HG02571 (cell line): ENCODE results near the gene CDC42SE2.
A peak's percentile ranks its signal among the peaks of the same experiment; 100 is the strongest.

Experiments used
- ATAC-seq: cut with Tn5 transposase; IDR thresholded peaks from one replicate; pipeline ENCODE4 v1.9.1; 2021; ENCODE audit warnings: mild to moderate bottlenecking, moderate library complexity; ENCODE audit not compliant: unreplicated experiment

CDC42SE2 gene, protein sequence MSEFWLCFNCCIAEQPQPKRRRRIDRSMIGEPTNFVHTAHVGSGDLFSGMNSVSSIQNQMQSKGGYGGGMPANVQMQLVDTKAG

DNA sequence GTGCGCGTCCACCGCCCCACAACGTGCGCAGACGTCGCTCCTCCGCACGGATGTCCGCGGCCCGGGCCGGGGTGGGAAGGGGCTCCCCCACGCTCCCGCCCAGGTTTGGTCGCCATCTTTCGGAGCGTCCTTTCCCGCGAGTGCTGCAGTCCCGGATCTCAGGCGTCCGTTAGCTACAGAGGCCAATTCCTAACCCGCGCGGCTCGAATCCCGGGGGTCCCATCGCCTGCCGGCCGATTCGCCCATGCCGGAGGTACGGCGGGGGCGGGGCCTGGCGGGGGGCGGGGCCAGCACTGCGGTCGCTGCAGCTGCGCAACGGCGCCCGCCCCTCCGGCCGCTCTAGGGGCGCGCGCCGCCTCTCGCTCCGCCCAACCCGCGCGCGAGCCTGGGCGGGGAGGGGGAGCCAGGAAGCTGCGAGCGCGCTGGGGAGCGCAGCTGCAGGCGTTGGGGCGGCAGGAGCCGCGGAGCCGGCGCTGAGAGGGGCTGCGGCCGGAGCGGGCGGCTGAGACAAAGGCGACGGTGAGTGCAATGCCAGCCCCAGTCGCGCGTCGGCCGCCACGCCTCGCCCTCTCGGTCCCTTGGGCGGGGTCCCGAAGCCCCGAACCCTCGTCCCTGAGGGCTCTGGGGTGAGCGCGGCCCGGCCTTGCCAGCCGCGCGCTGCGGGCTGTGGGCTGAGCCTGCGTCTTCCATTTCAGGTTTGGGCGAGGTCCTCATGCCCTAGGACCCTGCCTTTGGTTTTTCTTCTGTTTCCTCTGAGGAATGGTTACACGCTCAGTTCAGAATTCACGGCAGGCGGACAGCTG is at the start of gene CDC42SE2:
Gene CDC42SE2 (plus strand): TSS at position 406 of the 803 bp plus-strand sequence. CDS start 95,441 bp downstream, outside the sequence.
- ATAC-seq: peak; percentile 82

DNA sequence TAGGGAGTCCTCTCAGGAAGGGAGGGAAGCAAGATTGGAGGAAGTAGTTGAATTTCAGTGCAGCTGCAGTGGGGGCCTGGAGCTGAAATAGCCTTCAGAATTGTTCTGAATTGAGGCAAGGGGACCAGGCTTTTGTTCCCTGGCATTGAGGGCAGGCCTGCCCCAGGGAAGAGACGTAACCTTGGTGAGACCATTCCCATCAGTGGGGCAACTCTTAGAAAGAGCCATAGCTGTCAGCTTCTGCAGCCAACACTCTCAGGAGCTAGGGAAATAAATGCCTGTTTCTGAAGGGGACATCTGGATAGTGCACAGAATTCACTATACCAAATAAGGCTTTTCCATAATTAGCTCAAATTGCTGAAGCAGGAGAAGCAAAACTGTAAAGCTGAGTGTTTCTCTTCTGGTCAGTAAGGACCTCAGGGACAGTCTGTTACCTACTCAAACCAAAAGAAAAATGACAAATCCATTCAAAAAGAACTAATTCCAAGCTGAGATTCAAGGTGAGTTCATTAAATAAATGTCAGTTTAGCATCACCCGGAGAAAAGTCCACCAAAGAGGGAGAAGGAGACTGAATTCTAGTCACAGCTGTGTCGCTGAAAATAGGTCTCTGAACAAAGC is 49.1 kb upstream of the CDC42SE2 start:
- ATAC-seq: no peak

DNA sequence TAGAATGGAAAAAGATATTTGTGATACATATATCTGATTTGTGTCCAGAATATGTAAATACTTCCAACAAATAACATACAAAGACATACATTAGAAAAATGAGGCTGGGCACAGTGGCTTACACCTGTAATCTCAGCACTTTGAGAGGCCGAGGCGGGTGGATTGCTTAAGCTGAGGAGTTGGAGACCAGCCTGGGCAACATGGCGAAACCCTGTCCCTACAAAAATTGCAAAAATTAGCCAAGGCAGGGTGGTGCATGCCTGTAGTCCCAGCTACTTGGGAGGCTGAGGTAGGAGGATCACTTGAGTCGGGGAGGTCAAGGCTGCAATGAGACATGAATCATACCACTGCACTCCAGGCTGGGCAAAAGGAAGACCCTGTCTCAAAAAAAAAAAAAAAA is 46.1 kb upstream of the CDC42SE2 start:
- no peak for ATAC-seq

DNA sequence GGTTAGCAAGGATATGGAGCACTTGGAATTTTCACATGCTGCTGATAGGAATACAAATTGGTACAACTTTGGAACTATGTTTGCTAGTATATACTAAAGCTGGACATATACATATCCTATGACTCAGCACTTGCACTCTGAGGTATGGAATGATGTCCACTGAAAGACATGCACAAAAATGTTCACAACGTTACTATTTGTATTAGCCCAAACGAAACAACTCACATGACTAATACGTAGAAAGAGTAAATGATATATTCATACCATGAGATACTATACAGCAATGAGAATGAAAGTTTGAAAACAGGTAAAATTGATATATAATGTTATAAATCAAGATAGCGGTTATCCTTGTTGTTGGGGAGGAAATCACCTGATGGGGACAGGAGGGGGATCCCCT is 45.5 kb upstream of the CDC42SE2 start:
- no peak for ATAC-seq

DNA sequence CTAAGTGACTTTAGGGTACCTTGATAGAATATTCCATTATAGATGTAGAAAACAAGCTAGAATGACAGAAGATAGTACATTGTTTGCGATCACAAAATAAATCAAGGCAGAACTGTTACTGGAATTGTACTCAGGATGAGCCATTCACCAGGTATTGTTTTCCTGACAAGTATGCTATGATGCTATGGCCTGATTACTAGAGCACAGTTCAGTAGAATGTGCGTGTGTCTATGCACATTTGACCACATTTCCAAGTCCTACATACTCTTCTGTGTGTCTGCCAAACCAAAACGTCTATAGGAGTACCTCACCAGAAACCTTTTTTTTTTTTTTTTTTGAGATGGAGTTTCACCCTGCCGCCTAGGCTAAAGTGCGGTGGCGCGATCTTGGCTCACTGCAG is 43.3 kb upstream of the CDC42SE2 start:
- ATAC-seq: no peak

DNA sequence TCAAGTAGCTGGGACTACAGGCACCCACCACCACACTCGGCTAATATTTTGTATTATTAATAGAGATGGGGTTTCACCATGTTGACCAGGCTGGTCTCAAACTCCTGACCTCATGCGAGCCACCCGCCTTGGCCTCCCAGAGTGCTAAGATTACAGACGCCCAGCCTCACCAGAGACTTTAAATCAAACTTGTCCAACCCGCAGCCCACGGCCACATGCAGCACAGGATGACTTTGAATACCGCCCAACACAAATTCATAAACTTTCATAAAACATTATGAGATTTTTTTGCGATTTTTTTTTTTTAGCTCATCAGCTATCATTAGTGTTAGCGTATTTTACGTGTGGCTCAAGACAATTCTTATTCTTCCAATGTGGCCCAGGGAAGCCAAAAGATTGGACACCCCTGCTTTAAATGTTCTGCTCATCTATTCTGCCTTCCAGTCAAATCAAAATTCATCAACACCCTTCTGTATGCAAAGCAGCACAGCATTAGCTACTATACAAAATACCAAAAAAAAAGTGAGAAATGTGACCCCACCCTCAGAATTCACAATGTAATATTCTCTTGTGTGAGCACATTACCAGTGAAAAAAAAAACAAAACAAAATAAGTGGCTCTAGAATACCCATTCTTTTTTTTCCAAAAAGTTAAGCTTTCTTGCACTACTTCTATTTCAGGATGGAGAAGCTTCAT is 42.7 kb upstream of the CDC42SE2 start:
- ATAC-seq: no peak

DNA sequence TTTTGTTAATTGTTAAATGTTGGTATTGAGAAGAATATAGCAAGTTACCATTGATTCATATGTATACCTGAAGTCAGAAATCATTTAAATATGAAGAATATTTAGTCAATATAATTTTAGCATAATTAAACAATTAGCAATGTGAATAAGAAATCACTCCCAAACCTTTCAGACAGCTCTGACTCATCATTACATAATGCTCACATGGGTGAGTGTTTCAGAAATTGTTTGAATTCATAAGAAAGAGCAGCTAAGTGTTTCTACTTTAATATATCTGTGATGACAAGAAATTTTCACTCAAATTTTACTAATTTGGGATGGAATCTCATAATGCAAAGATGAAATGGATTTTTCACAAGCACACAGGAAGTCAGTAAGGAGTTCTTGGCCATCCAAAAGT is 42.0 kb upstream of the CDC42SE2 start:
- no peak for ATAC-seq

DNA sequence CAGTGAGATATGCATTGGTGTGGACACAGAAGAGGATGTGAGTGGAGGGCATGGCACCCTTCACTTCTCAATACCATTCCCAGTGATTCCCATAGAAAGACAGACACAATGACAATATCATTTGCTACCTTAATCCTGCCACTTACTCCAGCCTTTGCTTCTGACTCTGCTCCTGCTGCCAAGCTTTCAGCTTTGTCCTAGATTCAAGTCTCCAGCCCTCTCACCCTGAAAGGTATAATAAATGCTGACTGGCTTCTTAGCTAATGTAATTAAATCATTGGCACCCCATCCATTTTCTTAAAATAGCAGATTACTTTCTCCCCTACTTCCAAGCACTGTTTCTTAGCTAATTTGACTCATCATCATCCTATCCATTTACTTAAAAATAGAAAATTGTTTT is 41.1 kb upstream of the CDC42SE2 start:
- ATAC-seq: no peak

DNA sequence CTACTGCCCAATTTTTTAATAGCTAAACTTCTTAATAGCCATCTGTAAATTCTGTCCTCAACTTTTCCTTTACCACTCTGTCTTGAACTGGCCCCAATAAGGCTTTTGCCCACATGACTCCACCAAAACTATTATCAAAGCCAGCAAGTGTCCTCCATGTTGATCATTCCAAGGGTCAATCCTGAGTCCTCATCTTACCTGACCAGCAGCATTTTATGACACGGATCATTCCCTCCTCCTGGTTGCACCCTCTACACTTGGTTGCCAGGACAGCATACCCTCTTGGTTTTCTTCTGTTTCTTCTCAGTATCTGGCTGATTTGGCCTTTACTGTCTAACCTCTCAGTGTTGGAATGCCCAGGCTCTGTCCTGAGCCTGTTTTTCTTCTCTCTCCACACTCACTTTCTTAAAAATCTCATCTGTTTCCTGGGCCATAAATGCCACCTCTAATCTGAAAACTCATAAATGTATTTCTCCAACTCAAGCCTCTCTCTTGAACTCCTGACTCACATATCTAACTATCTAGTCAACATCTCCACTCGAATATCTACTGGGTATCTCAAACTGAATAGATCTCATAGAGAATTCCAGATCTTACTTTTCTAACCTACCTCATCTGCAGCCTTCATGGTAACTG is 40.0 kb upstream of the CDC42SE2 start:
- ATAC-seq: no peak

DNA sequence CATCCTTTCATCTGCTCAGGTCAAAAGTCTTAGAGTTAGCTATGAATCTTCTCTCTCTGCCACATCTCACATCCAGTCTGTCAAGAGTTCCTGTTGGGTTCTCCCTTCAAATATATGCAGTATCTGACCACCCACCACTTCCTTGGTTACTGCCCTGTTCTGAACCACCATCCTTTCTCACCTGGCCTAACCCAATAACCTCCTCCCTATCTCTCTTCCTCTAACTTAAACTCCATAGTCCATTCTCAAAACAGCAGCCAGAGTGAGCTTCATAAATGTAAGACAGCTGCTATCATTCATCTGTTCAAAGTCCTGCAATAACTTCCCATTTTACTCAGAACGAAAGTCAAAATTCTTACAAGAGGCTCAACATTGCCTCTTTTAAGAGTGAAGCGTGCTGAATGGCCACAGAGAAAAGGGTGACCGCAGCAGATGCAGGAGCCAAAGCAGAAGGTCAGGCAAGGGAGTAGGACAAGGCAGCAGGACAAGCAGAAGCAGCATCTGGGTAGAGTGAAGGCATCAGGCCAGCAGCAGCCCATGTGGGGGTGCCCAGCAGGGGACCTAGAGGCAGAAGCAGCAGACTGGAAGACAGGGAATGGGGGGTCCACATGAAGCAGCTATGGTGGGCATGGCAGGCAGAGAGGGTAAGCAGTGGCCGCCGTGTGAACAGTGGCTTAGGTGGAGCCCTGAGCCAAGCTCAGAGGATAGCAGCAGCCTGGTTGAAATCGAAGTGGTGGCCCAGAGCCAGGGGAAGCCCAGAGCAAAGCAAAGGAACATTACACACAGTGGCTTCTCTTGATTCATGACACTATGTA is 39.3 kb upstream of the CDC42SE2 start:
- ATAC-seq: peak; percentile 81

DNA sequence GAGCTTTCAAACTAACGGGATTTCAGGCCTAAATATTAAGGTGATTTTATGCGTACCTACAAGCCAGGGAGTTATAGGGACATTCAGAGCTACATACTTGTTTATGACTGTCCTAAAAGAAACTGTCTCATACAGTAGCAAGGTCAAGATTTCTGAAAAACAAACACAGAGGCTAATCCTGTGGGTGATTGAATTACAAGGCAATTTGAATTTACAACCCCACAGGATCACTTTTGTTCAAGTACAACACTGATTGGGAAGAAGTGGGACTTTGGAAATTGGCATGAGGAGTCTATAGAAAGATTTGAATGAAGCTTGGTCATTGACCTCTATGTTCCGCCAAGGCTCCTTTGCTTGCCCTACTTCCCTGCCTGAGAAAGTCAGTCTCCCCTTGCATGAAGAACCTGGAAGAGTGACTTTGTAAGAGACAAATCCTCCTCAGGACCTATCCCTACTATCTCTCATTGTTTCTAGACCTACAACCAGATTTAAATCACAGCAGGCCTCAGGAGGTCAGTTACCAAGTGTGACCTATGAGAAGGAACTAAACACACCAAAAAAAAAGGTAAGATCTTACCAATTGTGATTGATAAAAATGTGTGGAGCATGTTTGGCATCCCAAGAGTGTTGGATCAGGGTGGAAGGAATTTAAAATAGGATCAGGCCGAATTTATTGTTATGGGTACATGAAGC is 38.4 kb upstream of the CDC42SE2 start:
- ATAC-seq: no peak

DNA sequence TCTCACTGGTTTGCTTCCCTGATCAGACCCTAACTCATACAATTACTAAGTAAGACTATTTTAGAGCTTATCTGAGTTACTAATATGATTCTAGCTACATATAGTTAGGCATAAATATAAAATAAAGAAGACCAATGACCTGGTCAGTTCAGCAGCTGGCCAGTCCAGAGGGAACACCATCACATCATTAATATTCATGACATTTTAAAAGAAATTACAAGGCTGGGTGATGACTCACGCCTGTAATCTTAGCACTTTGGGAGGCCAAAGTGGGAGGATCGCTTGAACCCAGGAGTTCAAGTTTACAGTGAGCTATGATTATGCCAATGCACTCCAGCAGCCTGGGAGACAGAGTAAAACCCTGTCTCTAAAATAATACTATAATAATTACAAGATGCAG is 37.0 kb upstream of the CDC42SE2 start:
- no peak for ATAC-seq

DNA sequence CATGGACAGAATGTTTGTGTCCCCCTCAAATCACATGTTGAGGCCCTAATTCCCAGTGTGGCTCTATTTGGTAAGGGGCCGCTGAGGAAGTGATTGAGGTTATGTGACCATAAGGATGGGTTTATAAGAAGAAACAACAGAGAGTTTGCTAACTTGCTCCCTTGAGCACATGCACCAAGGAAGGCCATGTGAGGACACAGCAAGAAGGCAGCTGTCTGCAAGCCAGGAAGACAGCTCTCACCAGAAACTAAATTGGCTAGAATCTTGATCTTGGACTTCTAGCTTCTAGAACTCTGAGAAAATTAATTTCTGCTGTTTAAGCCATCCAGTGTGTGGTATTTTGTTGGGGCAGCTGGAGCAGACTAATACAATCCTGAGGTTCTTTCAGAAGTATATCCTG is 35.2 kb upstream of the CDC42SE2 start:
- no peak for ATAC-seq

DNA sequence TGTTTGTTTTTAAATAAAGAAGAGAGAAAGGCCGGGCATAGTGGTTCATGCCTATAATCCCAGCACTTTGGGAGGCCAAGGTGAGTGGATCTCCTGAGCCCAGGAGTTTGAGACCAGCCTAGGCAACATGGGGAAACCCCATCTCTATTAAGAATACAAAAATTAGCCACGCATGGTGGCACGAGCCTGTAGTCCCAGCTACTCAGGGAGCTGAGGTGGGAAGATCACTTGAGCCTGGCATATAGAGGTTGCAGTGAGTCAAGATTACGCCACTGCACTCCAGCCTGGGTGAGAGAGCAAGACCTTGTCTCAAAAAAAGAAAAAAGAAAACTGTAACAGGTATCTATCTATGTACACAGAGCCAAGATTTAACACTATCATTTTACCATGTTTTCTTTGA is 34.2 kb upstream of the CDC42SE2 start:
- ATAC-seq: no peak

DNA sequence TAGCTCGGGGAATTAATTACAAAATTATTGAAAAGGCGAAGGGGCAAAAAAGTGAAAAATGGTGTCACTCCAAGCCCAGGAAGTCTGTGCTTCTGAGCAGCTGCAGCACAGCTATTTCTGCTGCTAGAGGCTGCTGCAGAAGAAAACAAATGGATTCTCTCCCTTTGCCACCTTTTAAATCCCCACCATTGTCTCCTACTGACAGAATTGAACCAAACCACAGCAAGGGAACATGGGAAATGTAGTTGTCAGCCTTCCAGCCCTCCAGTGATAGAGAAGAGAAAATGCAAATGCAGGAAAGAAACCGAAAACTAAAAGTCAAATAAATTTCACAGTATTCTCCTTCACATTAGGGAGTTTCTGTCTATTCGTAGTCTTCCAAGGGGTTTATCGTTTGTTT is 33.4 kb upstream of the CDC42SE2 start:
- peak; percentile 58 for ATAC-seq

DNA sequence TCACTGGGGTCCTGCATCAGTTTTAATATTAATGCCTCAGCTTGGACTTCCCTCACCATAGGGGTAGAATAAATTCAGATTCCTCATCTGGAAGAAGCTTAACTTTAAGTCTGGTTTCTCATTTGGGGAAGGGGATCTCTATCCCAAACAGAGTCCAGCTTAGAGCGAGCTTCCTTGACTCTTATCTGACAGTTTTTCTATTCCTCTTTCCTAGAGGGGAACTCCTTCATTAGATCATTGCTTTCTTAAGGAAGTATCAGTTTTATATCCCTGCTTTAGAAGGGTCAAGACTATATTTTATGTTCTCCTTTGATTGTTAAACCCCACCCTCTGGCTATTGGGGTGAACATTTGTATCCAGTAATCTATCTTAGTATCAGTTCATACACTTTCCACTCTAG is 24.2 kb upstream of the CDC42SE2 start:
- ATAC-seq: no peak

DNA sequence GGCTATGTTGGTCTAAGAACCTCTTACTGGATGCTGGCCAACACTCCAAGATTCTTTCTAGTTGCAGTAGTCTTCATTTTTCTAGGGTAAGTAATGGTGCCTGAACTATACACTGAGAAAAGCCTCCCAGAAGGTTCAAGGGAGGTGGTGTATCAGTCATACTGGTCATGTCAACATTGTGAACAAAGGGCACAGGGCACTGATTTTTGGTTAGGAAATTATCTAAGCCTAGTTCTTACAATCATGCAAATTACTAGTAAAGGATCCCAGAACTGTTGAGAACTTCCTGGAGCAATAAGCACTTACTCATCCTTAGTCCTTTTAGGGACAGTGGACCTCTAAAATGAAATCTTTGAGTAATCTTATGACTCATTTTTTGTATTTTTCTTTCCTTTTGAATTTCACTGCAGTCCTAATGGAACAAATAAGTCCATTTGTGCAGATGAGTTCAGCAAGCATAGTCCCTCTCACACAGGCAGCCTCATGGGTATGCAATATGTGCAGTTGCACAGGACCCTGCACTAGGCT is 21.1 kb upstream of the CDC42SE2 start:
- ATAC-seq: no peak

DNA sequence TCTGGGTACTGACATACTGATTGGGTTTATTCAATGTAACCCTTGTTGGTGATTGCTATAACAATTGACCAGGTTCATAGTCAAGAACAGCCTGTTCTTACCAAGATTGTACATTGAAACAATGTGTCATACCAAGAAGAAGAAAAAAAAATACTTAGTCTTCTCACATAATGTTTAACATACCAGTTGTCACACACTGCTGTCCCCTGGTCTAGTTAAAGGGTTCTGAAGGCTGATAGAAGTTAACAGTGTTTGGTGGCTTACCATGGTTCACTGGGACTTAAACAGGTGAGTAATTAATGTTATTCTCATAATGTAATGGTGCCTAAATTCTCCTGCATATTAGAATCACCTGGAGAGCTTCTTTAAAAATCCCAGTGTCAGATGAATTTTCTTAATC is 18.5 kb upstream of the CDC42SE2 start:
- ATAC-seq: no peak

DNA sequence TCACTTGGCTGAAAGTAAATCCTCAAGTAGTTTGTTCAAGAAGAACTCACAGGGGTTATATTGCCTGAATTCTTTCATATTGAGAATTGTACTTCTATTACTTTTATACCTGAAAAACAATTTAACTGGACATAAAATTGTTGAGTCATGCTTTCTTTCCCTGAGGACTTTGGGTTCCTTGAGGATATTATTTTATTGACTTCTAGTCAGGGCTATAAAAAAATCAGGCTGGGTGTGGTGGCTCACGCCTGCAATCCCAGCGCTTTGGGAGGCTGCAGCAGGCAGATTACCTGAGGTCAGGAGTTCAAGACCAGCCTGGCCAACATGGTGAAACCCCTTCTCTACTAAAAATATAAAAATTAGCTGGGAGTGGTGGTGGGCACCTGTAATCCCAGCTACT is 17.9 kb upstream of the CDC42SE2 start:
- no peak for ATAC-seq

DNA sequence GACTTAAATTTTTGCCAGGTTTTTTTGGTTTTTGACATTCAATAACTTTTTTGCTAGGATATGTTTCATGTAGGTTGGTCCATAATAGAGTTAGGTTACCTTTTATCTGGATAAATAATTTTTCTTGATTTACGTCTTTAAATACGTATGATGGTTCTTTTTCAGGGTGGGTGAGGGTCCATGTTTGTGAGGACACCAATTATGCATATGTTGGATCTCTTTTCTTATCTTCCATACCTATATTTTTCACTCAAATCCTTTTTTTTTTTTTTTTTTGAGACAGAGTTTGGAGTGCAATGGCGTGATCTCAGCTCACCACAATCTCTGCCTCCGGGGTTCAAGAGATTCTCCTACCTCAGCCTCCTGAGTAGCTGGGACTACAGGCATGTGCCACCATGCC is 17.3 kb upstream of the CDC42SE2 start:
- ATAC-seq: no peak
